T-helper 17 cell (primary cell): ENCODE measurements around the gene SPAG17. TPM values are rescaled to one million over a fixed set of nuclear protein-coding genes. Genes with fewer than 3 reads are reported as not detected.

Source experiments
- ATAC-seq: fragments of 150-1000 bp; cut with Tn5 transposase; 2 replicates; pipeline ENCODE4 v1.10.0; 2021; ENCODE audit warnings: mild to moderate bottlenecking, moderate library complexity
- DNase-seq, 3 donors: peaks; one replicate each; pipeline versions ENCODE4 v3.0.0 to v3.0.0-alpha.2; 2020 to 2021
- H3K9me3 ChIP-seq: one replicate; pipeline ENCODE4 v1.7.0; 2013; ENCODE audit warnings: low read length, mild to moderate bottlenecking; ENCODE audit not compliant: control insufficient read depth, poor library complexity, severe bottlenecking
- H3K27ac Mint-ChIP-seq: one replicate; pipeline ENCODE4 v1.8.0; 2022; ENCODE audit warnings: mild to moderate bottlenecking, moderate library complexity, mixed read lengths
- H3K27me3 Mint-ChIP-seq: one replicate; pipeline ENCODE4 v1.8.0; 2022; ENCODE audit warnings: mixed read lengths
- H3K36me3 Mint-ChIP-seq: one replicate; pipeline ENCODE4 v1.8.0; 2022; ENCODE audit warnings: low read depth, mixed read lengths
- H3K4me1 Mint-ChIP-seq: one replicate; pipeline ENCODE4 v1.8.0; 2022; ENCODE audit warnings: mild to moderate bottlenecking, mixed read lengths
- H3K4me3 Mint-ChIP-seq: one replicate; pipeline ENCODE4 v1.8.0; 2022; ENCODE audit warnings: mild to moderate bottlenecking, moderate library complexity, mixed read lengths
- total RNA-seq, 4 donors: library from RNA in 2 of 4; stranded (reverse) in 2 of 4; gene quantifications; one replicate each; pipeline ENCODE4 v1.2.3 and lab custom pipeline; 2022 to 2026

SPAG17 gene
- total RNA-seq (not detected), total RNA-seq (lab: John Stamatoyannopoulos, UW) (0 reads per million in 2 donors)

DNA sequence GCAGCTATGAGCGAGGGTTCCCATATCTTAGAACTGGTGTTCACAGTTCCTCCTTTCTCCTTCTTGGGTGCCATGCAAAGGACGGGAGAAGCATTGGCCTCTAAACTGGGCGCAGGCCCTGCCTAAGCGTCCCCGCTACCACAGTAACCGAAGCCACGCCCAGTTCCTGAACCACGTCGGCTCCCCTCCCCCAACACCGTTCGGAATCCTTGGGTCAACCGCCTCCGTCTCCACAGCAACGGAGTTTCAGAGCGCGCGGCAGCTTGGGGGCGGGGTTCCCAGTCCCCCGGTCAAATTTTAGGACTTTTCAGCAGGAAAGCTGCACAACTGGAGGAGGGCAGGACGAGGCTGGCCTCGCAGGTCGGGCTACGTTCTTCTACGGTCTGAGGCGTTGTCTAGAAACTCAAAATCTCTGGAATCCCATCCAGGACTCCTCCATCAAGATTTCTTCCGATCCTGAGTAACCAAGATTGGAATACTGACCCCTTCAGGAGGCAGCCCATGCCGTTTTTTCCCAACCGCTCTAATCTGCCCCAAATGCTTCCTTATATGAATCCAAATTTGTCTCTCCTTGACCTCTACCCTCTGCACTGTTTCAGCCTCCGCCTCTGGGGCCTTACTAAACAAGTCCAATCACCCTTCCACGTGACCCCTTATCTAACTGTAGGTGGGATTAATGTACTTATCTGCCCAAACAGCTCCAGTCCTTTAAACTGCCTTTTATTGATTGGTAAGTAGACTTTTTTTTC lies at the start of gene SPAG17:
Gene SPAG17 (minus strand): TSS at position 145 of the 749 bp plus-strand sequence. CDS start 71 bp downstream, at position 74.
- peak within 1 kb of the TSS; percentile 34 for H3K4me3 Mint-ChIP-seq
- ATAC-seq, result no peak
- peaks cover 15% of the 10 kb centered on the region for H3K27me3 Mint-ChIP-seq
- no peak for DNase-seq
- peaks cover 3% of the 10 kb centered on the region for H3K4me1 Mint-ChIP-seq
- H3K27ac Mint-ChIP-seq, result no peak within 1 kb of the TSS
- peaks cover 2% of the 10 kb centered on the region for H3K9me3 ChIP-seq
- no peaks in the 10 kb centered on the region for H3K36me3 Mint-ChIP-seq

DNA sequence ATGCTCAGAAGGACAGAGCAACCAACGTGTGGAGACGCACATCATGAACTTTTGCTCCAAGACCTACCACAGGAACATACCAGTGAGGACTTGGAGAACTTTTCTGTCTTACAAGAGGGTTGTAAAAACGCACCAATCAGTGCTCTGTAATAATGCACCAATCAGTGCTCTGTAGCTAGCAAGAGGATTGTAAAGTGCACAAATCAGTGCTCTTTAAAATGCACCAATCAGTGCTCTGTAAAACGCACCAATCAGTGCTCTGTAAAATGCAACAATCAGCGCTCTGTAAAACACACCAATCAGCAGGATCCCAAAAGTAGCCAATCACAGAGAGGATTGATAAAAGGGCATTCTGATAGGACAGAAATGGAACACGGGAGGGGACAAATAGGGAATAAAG lies 40.4 kb upstream of the SPAG17 start:
- Mint-ChIP-seq H3K27ac (no peak overlapping the region), H3K4me3 (no peak overlapping the region), H3K4me1 (no peaks in the 10 kb centered on the region), H3K27me3 (no peaks in the 10 kb centered on the region), H3K36me3 (no peaks in the 10 kb centered on the region)
- ATAC-seq (no peak), DNase-seq (no peak)
- H3K9me3 ChIP-seq, result no peaks in the 10 kb centered on the region

DNA sequence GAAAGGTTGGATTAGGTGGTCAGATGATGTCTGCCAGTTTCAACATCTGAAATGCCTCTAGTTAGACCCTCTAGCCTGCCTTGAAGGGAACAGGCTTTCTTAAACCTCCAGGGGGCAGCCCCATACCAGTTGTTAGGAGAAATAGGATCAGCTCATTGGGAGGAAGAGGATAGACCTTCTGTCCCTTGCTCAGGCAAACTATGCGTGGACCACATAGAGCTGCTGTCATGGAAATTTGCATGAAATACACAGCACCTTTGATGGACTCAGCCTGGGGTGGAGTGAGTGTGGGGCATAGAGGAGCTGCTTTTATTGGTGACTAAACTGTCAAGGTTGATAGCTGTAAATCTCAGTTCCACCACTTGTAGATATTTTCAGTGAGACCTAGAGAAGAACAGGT lies 38.4 kb upstream of the SPAG17 start:
- no peaks in the 10 kb centered on the region for H3K27me3 Mint-ChIP-seq

DNA sequence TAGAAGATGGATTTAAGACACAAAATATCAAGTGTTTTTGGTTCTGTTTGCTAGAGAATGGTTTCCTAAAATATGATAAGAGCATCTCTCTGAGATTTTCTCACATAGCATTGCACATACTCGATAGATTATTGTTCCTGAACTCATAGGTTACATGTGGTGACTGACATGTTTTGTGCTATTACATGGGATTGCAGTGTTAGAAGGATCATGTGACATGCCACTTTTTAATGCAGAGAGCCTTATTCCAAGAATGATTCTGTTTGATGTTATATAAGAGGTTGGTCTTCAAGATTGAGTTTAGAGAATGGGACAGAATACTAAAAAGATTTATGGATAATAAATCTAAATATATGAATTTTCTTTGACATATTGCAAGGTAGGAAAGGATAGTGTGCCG lies 34.4 kb upstream of the SPAG17 start:
- H3K36me3 Mint-ChIP-seq, result no peaks in the 10 kb centered on the region
- H3K4me1 Mint-ChIP-seq, result no peaks in the 10 kb centered on the region
- no peak overlapping the region for H3K27ac Mint-ChIP-seq
- DNase-seq (no peak), ATAC-seq (no peak)
- no peaks in the 10 kb centered on the region for H3K9me3 ChIP-seq
- H3K4me3 Mint-ChIP-seq, result no peak overlapping the region
- no peaks in the 10 kb centered on the region for H3K27me3 Mint-ChIP-seq

More for the DNA sequence above, 38.4 kb upstream of the SPAG17 start:
- Mint-ChIP-seq H3K27ac (no peak overlapping the region), H3K36me3 (no peaks in the 10 kb centered on the region), H3K4me1 (no peaks in the 10 kb centered on the region), H3K4me3 (no peak overlapping the region)
- H3K9me3 ChIP-seq, result no peaks in the 10 kb centered on the region
- ATAC-seq, result no peak
- no peak for DNase-seq

DNA sequence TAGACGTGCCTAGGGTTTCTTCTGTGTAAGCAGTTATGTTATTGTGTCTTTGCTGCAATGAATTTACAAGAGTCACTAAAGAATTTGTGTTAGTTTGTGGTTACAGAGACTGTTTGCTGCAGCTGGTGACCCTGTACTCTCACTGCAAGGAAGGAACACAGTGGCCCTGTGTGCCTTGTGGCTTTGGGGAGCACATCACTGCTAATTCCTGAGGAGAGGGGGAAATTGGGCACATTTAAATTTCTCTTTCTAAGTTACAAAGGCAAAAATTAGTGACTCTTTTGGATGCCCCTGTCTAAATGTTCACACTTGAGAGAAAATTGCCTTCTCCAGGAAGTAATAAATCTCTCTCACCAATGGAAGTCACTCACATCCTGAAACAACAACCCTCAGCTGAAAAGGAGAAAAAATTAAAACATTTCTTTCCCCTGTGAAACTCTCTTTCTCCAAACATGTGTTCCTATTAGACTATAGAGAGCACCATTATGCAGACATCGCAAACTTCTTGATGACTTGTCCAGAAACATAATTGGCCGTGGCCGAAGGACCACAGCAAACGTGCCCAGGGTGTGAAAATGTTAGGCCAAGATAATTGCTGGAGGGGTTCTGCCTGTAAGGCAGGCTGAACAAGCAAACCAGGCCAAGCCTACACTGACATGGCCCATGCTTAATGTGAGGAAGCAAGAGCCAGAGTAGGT lies 32.3 kb upstream of the SPAG17 start:
- Mint-ChIP-seq H3K4me1 (no peaks in the 10 kb centered on the region), H3K27me3 (no peaks in the 10 kb centered on the region), H3K27ac (no peak overlapping the region), H3K4me3 (no peak overlapping the region), H3K36me3 (no peaks in the 10 kb centered on the region)
- DNase-seq (no peak), ATAC-seq (no peak)
- H3K9me3 ChIP-seq, result no peaks in the 10 kb centered on the region

DNA sequence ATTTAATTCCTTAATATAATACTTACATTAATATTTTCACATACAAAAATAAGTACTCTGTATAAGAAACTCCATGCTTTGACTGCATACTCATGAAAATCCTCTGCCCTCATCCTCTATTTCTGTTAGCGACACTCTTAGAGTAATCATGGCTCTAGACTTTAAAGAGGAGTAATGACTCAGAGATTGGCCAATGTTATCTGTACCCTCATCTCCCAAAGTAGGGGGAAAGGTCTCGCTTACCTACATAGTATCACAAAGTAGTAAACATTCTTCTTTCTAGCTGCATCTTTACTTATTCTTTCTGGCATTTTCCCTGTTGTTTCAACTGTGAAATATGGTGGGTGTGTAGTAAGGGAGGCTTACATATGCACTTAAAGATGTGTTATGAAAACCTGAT lies 29.8 kb upstream of the SPAG17 start:
- ATAC-seq (no peak), DNase-seq (no peak)
- H3K9me3 ChIP-seq, result no peaks in the 10 kb centered on the region
- no peak overlapping the region for H3K27ac Mint-ChIP-seq
- H3K4me3 Mint-ChIP-seq, result no peak overlapping the region
- no peaks in the 10 kb centered on the region for H3K27me3 Mint-ChIP-seq
- no peaks in the 10 kb centered on the region for H3K36me3 Mint-ChIP-seq
- H3K4me1 Mint-ChIP-seq, result no peaks in the 10 kb centered on the region

DNA sequence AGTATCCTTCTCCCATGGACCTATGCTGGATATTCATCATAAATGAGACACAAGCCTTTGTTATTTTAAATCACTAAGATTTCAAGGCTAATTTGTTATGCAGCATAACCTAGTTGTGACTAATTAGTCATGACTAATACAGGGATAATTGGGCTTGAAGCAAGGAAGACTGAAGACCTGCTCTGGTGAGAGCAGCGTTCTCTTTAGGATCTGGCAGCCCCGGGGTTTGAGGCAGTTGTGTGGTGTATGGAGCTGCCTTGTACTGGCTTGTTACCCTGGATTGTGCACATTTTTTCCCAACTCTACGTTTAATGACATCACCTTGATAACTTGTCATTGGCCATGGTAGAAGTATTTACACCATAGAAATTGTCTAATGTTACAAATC lies 25.7 kb upstream of the SPAG17 start:
- Mint-ChIP-seq H3K4me1 (no peaks in the 10 kb centered on the region), H3K27ac (no peak overlapping the region), H3K27me3 (no peaks in the 10 kb centered on the region), H3K4me3 (no peak overlapping the region), H3K36me3 (no peaks in the 10 kb centered on the region)
- ATAC-seq (no peak), DNase-seq (no peak)
- H3K9me3 ChIP-seq, result no peaks in the 10 kb centered on the region

DNA sequence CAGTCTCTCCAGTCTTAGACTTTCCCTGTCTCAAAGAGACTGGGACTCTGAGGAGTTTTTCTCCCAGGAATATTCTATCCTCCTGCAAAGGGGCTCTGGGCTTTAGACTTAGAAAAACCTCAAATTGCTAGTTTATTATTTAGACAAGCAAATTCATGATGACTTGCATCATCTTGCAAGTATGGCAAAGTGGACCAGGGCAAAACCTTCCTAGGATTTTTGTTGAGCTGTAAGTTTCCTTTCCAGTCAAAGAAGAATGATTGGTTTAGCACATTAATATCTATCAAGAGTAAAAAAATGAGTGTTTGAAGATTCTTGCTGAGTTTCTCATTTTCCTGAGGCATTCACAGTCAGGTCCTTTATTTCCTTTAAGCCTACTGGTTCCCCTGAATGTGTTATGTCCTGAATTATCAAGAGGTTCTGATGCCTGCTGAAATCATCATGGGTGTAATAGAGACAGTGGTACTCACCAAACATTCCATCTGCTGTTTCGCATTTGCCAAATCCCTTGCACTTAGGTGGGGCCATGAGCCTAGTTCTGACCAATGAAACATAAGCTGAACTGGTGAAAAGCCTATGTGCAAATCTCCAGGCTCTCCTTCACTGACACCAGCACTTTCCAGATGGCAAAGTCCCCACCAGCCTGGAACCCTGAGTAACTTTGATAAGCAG lies 25.2 kb upstream of the SPAG17 start:
- no peak overlapping the region for H3K27ac Mint-ChIP-seq
- ATAC-seq, result no peak

DNA sequence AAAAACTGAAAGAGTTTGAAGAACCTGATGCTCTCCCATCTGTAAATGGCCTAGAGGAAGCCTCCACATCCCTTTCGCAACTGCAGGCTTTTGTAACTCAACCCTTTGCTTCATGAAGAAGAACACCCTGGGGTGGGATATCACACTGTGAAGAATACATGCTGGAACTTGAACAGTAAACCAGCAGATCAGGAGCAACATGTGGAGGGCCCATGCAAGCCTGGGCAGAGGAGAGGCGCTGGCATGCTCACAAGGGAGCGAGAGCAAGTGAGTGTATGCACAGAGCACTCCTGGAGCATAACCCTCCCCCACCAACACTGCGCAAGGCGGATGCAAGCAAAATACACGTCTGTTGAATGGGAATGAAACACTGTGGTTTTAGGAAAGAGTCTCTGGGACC lies 24.6 kb upstream of the SPAG17 start:
- no peak for DNase-seq
- Mint-ChIP-seq H3K36me3 (no peaks in the 10 kb centered on the region), H3K4me3 (no peak overlapping the region), H3K27me3 (no peaks in the 10 kb centered on the region), H3K4me1 (no peaks in the 10 kb centered on the region), H3K27ac (no peak overlapping the region)
- no peak for ATAC-seq
- no peaks in the 10 kb centered on the region for H3K9me3 ChIP-seq

More for the DNA sequence above, 25.2 kb upstream of the SPAG17 start:
- Mint-ChIP-seq H3K27me3 (no peaks in the 10 kb centered on the region), H3K36me3 (no peaks in the 10 kb centered on the region), H3K4me1 (no peaks in the 10 kb centered on the region), H3K4me3 (no peak overlapping the region)
- no peaks in the 10 kb centered on the region for H3K9me3 ChIP-seq
- no peak for DNase-seq

DNA sequence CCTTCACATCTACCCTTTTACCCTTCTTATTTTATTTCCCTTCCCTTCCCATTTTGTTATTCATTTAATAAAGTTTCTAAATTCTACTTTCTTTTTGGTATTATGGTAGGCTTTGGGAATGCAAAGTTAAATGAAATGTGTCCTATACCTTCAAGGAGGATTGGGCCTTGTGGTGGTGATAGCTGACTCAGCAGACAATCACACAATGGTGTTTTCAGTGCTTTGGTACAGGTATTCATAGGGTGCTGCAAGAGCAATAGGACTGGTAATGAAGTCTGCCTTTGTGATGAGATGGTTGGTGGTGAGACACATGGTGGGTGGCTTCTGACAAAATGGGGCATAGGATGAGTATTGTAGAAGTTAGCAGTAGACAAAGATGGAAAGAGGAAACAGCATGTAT lies 21.9 kb upstream of the SPAG17 start:
- no peaks in the 10 kb centered on the region for H3K4me1 Mint-ChIP-seq
- no peak for ATAC-seq
- H3K9me3 ChIP-seq, result no peaks in the 10 kb centered on the region
- no peak for DNase-seq
- H3K36me3 Mint-ChIP-seq, result no peaks in the 10 kb centered on the region
- no peak overlapping the region for H3K4me3 Mint-ChIP-seq
- no peaks in the 10 kb centered on the region for H3K27me3 Mint-ChIP-seq
- no peak overlapping the region for H3K27ac Mint-ChIP-seq

DNA sequence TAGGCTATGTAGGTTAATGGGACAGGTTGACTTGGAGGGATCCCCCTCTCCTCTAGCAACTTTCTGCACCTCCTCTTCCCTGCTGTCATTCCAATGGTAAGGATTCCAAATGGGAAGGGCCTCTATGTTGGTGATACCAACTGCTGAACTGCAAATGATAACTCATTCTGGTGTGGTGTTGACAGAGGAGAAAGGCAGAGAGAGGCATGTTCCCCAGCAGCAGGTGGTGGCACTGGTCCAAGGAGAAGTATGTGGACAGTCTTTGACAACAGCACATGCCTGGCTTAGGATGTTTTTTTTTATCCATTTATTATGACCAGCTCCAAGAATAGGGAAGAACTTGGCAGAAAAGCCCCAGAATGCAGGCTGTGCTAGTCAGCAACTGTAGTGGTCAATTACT lies 19.6 kb upstream of the SPAG17 start:
- no peak for ATAC-seq
- H3K27ac Mint-ChIP-seq, result no peak overlapping the region
- H3K4me1 Mint-ChIP-seq, result no peaks in the 10 kb centered on the region
- DNase-seq, result no peak
- H3K9me3 ChIP-seq, result no peaks in the 10 kb centered on the region
- no peaks in the 10 kb centered on the region for H3K36me3 Mint-ChIP-seq
- H3K4me3 Mint-ChIP-seq, result no peak overlapping the region
- H3K27me3 Mint-ChIP-seq, result no peaks in the 10 kb centered on the region

DNA sequence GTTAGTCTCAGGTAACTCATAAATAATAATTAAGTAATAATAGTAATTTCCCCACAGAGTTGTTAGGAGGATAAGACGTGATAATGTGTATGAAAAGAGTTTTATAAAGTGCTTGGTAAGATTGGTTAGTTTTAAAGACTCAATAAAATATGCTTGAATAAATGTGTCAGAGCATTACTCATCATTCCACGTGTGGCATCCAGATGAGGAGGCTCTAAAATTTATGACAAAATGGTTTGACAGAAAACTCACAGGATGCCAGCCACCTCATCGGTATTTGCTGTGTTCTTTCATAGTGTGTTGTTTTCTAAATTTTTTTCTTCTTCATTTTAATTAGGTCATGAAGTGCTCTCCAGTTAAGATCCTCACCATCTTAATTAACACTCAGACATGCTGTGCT lies 19.1 kb upstream of the SPAG17 start:
- H3K4me3 Mint-ChIP-seq, result no peak overlapping the region
- no peaks in the 10 kb centered on the region for H3K9me3 ChIP-seq
- ATAC-seq (no peak), DNase-seq (no peak)
- H3K4me1 Mint-ChIP-seq, result no peaks in the 10 kb centered on the region
- H3K27me3 Mint-ChIP-seq, result no peaks in the 10 kb centered on the region
- H3K36me3 Mint-ChIP-seq, result no peaks in the 10 kb centered on the region
- no peak overlapping the region for H3K27ac Mint-ChIP-seq

DNA sequence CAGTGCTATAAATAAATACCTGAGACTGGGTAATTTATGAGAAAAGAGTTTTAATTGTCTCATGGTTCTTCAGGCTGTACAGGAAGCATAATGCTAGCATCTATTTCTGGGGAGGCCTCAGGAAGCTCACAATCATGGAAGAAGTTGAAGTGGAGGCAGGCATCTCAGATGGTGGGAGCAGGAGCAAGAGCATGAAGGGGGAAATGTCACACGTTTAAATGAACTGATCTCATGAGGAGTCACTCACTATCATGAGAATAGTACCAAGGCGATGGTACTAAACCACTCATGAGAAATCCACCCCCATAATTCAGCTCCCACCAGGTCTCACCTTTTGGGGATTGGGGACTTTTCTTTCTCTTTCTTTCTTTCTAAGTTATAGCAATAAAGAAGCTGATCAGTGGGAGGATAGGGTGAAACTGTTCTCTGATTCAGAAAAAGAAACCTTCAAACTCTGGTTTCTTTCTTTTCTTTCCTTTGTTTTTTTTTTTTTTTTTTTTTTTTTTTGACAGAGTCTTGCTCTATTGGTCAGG lies 17.1 kb upstream of the SPAG17 start:
- H3K27ac Mint-ChIP-seq, result no peak overlapping the region
- H3K36me3 Mint-ChIP-seq, result no peaks in the 10 kb centered on the region
- no peaks in the 10 kb centered on the region for H3K4me1 Mint-ChIP-seq
- no peak for DNase-seq
- no peak overlapping the region for H3K4me3 Mint-ChIP-seq
- H3K9me3 ChIP-seq, result no peaks in the 10 kb centered on the region
- no peaks in the 10 kb centered on the region for H3K27me3 Mint-ChIP-seq
- no peak for ATAC-seq
